ENCODE results near the gene CFAP77. TPM values are rescaled to one million over a fixed set of nuclear protein-coding genes. Genes with fewer than 3 reads are reported as not detected.

The CFAP77 gene
- polyA plus RNA-seq, 1 donor, result not detected

GRCh38 chr9:132410642-132411041 lies 631 bp downstream of the CFAP77 start:
- no peak for DNase-seq

GRCh38 chr9:132411091-132411508 lies 1.1 kb downstream of the CFAP77 start:
- no peak for DNase-seq

GRCh38 chr9:132412089-132412488 lies 2.1 kb downstream of the CFAP77 start:
- no peak for DNase-seq

- DNase-seq, result no peak
Measured at GRCh38 chr9:132413926-132414325, 3.9 kb downstream of the CFAP77 start.

- DNase-seq, result no peak
Measured at GRCh38 chr9:132414731-132415130, 4.7 kb downstream of the CFAP77 start.

- no peak for DNase-seq
Measured at GRCh38 chr9:132415181-132415580, 5.2 kb downstream of the CFAP77 start.

- DNase-seq, result no peak
Measured at GRCh38 chr9:132418726-132419363, 8.8 kb downstream of the CFAP77 start.

GRCh38 chr9:132422574-132422973 lies 12.6 kb downstream of the CFAP77 start:
- no peak for DNase-seq

GRCh38 chr9:132423503-132423902 lies 13.5 kb downstream of the CFAP77 start:
- DNase-seq, result no peak

GRCh38 chr9:132424857-132425674 lies 15.1 kb downstream of the CFAP77 start:
- no peak for DNase-seq

- DNase-seq, result no peak
Measured at GRCh38 chr9:132425675-132426062, 15.7 kb downstream of the CFAP77 start.

- no peak for DNase-seq
Measured at GRCh38 chr9:132426639-132427414, 16.8 kb downstream of the CFAP77 start.

GRCh38 chr9:132430998-132431397 lies 21.0 kb downstream of the CFAP77 start:
- DNase-seq, result no peak

- DNase-seq, result no peak
Measured at GRCh38 chr9:132434881-132435280, 24.9 kb downstream of the CFAP77 start.

- no peak for DNase-seq
Measured at GRCh38 chr9:132439153-132439552, 29.1 kb downstream of the CFAP77 start.

GRCh38 chr9:132440735-132441134 lies 30.7 kb downstream of the CFAP77 start:
- no peak for DNase-seq

- no peak for DNase-seq
Measured at GRCh38 chr9:132441404-132441803, 31.4 kb downstream of the CFAP77 start.

GRCh38 chr9:132443951-132444607 lies 34.1 kb downstream of the CFAP77 start:
- no peak for DNase-seq

GRCh38 chr9:132446887-132447286 lies 36.9 kb downstream of the CFAP77 start:
- DNase-seq, result no peak

- no peak for DNase-seq
Measured at GRCh38 chr9:132447346-132447745, 37.3 kb downstream of the CFAP77 start.

- DNase-seq, result no peak
Measured at GRCh38 chr9:132447902-132448301, 37.9 kb downstream of the CFAP77 start.

- DNase-seq, result no peak
Measured at GRCh38 chr9:132451276-132451675, 41.3 kb downstream of the CFAP77 start.

GRCh38 chr9:132456241-132456640 lies 46.2 kb downstream of the CFAP77 start:
- no peak for DNase-seq
